PC-9 (cell line): ENCODE data around the gene CAMTA1. TPM values are rescaled to one million over a fixed set of nuclear protein-coding genes. Genes with fewer than 3 reads are reported as not detected.

Experiments
- BruUV-seq: library from RNA; stranded (reverse); fragments of 400-500 nt; replicated peaks from 2 replicates; lab custom pipeline; 2021; lab: Mats Ljungman, UMichigan
- CTCF ChIA-PET: fragments of 300-600 bp; sonication (Branson Sonifier 250); formaldehyde crosslinking; loops from one replicate; lab custom pipeline; 2022; ENCODE audit warnings: antibody characterized with exemption; lab: Charles Lee
- POLR2A ChIA-PET: fragments of 300-600 bp; sonication (Branson Sonifier 250); formaldehyde crosslinking; loops from one replicate; lab custom pipeline; 2022; ENCODE audit warnings: antibody characterized with exemption; ENCODE audit not compliant: unreplicated experiment; lab: Charles Lee
- DNase-seq, 2 experiments: peaks; one replicate each; pipeline versions ENCODE4 v3.0.0 to v3.0.0-alpha.2; 2015 to 2022; ENCODE audit warnings: mixed read lengths in 1 of 2
- H2AFZ ChIP-seq: fragments of 200-600 bp; sonication (generic); 2 replicates; pipeline ENCODE4 v1.8.1; 2017; ENCODE audit warnings: antibody characterized with exemption
- H3F3A ChIP-seq: fragments of 200-600 bp; sonication (generic); 2 replicates; pipeline ENCODE4 v1.8.1; 2017; ENCODE audit warnings: antibody characterized with exemption, mild to moderate bottlenecking, low read depth; ENCODE audit not compliant: insufficient read depth
- H3K27ac ChIP-seq: fragments of 200-600 bp; sonication (generic); 2 replicates; pipeline ENCODE4 v1.6.1; 2016; ENCODE audit warnings: mixed run types
- H3K27me3 ChIP-seq: fragments of 200-600 bp; sonication (generic); 2 replicates; pipeline ENCODE4 v1.6.1; 2016; ENCODE audit warnings: low read depth, mixed run types; ENCODE audit not compliant: insufficient read depth
- H3K36me3 ChIP-seq: fragments of 200-600 bp; sonication (generic); 2 replicates; pipeline ENCODE4 v1.6.1; 2016; ENCODE audit warnings: low read depth, mixed run types
- H3K4me1 ChIP-seq: fragments of 200-600 bp; sonication (generic); replicated peaks from 2 replicates; pipeline ENCODE4 v1.6.1; 2016; ENCODE audit warnings: mixed run types; ENCODE audit not compliant: insufficient read depth
- H3K4me2 ChIP-seq: fragments of 200-600 bp; sonication (generic); 2 replicates; pipeline ENCODE4 v1.6.1; 2017; ENCODE audit warnings: mixed run types
- H3K4me3 ChIP-seq: fragments of 200-600 bp; sonication (generic); 2 replicates; pipeline ENCODE4 v1.6.1; 2016; ENCODE audit warnings: mixed run types
- H3K79me2 ChIP-seq: fragments of 200-600 bp; sonication (generic); 2 replicates; pipeline ENCODE4 v1.6.1; 2017; ENCODE audit warnings: low read depth, mixed run types
- H3K9me2 ChIP-seq: fragments of 200-600 bp; sonication (generic); 2 replicates; pipeline ENCODE4 v1.8.1; 2017; ENCODE audit warnings: mild to moderate bottlenecking; ENCODE audit not compliant: insufficient read depth
- H3K9me3 ChIP-seq: fragments of 200-600 bp; sonication (generic); 2 replicates; pipeline ENCODE4 v1.8.1; 2016; ENCODE audit warnings: low read depth; ENCODE audit not compliant: insufficient read depth
- H4K20me1 ChIP-seq: fragments of 200-600 bp; sonication (generic); 2 replicates; pipeline ENCODE4 v1.8.1; 2017; ENCODE audit not compliant: insufficient read depth
- EZH2 ChIP-seq: fragments of 200-600 bp; sonication (generic); IDR thresholded peaks from 2 replicates; pipeline ENCODE4 v1.8.0; 2017; ENCODE audit warnings: antibody characterized with exemption, low read depth
- intact Hi-C: fragments of 100-400 bp; cut with micrococcal nuclease; formaldehyde crosslinking; loops from one replicate; pipeline ENCODE4 v1.10.0; 2022; ENCODE audit not compliant: unreplicated experiment
- total RNA-seq: library from RNA; stranded (reverse); gene quantifications from 2 replicates; pipeline ENCODE4 v1.2.3, GENCODE V29; 2021
- TF ChIP-seq, protein P1 (sequence below): fragments of 200-600 bp; sonication (generic); conservative IDR thresholded peaks from 2 replicates; pipeline ENCODE4 v1.6.1; 2017; ENCODE audit warnings: mixed run types, antibody characterized with exemption, mild to moderate bottlenecking, moderate library complexity

Gene CAMTA1
- total RNA-seq, 1 experiment from 2014 or later, result 72.3 TPM

DNA sequence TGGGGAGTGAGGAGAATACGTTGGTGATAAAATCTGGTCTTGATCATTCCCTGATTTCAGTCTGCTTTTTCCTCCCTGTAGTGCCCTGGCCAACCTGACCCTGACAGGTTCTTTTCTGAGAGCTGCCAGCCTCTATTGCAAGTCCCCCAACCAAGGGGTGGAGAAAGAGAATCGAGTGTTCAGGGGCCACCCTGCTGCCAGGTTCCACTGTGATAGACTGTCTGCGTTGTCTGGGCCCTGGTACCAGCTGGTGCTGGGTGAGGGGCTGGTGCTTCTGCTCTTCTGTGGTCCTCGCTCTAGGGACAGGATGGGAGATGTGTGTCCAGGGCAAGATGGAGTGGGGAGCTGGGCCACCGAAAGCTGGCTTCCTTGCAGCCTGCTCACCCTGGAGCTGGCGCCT lies 214.6 kb downstream of the CAMTA1 start:
- Histone ChIP-seq H3K9me3 (no peaks in the 10 kb centered on the region), H3K36me3 (no peaks in the 10 kb centered on the region), H3K4me1 (no peaks in the 10 kb centered on the region), H3K27ac (no peak overlapping the region), H3K79me2 (no peaks in the 10 kb centered on the region), H3K27me3 (peaks cover 68% of the 10 kb centered on the region), H4K20me1 (no peaks in the 10 kb centered on the region), H2AFZ (no peak overlapping the region), H3K9me2 (no peaks in the 10 kb centered on the region), H3K4me2 (no peak overlapping the region), H3K4me3 (no peak overlapping the region), H3F3A (no peaks in the 10 kb centered on the region)
- TF ChIP-seq EZH2, result no peak
- TF ChIP-seq, protein P1, sequence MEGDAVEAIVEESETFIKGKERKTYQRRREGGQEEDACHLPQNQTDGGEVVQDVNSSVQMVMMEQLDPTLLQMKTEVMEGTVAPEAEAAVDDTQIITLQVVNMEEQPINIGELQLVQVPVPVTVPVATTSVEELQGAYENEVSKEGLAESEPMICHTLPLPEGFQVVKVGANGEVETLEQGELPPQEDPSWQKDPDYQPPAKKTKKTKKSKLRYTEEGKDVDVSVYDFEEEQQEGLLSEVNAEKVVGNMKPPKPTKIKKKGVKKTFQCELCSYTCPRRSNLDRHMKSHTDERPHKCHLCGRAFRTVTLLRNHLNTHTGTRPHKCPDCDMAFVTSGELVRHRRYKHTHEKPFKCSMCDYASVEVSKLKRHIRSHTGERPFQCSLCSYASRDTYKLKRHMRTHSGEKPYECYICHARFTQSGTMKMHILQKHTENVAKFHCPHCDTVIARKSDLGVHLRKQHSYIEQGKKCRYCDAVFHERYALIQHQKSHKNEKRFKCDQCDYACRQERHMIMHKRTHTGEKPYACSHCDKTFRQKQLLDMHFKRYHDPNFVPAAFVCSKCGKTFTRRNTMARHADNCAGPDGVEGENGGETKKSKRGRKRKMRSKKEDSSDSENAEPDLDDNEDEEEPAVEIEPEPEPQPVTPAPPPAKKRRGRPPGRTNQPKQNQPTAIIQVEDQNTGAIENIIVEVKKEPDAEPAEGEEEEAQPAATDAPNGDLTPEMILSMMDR, result no peak
- DNase-seq, result no peak
- POLR2A ChIA-PET, result no interaction called here
- intact Hi-C loops, result no loop called here
- CTCF ChIA-PET, result no interaction called here
- no TSS peak for BruUV-seq

DNA sequence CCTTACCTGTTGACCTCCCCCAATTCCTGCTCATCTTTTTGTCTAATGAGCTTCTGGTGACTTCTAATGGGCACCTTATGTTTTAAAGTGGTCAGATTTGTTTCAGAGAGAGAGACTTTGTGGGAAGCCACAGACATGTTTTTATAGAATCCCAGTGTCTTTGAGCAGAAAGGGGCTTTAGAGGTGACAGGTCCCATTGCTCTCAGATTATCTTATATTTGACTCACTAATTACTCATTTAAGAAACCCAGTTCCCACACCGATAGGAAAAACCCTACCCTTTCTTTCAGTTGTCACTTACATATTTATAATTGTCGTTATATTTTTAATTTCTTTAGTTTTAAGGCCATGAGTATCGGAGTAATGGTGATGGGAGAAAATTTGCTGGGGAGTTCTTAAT lies 215.5 kb downstream of the CAMTA1 start:
- Histone ChIP-seq H2AFZ (no peak overlapping the region), H3K9me2 (no peaks in the 10 kb centered on the region), H3K4me1 (no peaks in the 10 kb centered on the region), H3K4me2 (no peak overlapping the region), H3K27me3 (peaks cover 70% of the 10 kb centered on the region), H3K36me3 (no peaks in the 10 kb centered on the region), H4K20me1 (no peaks in the 10 kb centered on the region), H3K4me3 (no peak overlapping the region), H3K27ac (no peak overlapping the region), H3K79me2 (no peaks in the 10 kb centered on the region), H3F3A (no peaks in the 10 kb centered on the region), H3K9me3 (no peaks in the 10 kb centered on the region)
- intact Hi-C loops, result no loop called here
- no peak for TF ChIP-seq EZH2
- TF ChIP-seq, protein P1, result no peak
- DNase-seq, result no peak
- POLR2A ChIA-PET, result no interaction called here
- no TSS peak for BruUV-seq
- CTCF ChIA-PET, result no interaction called here

DNA sequence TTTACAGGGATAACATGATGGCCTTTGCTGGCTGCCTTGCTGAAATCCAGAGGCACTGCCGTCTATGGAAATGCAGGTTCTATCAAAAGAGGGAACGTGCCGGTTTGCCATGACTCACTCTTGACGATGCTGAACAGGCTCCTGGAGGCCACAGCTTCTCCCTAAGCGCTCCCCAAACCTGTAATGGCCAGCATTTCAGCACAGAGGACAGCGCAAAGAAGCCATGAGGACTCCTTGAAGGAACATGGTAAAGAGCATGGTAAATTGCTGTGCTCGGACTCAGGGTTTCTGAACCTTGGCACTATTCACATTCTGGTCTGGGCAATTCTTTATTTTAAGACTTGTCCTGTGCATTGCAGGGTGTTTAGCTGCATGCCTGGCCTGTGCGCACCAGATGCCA lies 217.5 kb downstream of the CAMTA1 start:
- H3K4me3 ChIP-seq, result no peak overlapping the region
- POLR2A ChIA-PET, result no interaction called here
- BruUV-seq, result no TSS peak
- no peaks in the 10 kb centered on the region for H3K36me3 ChIP-seq
- H3K79me2 ChIP-seq, result no peaks in the 10 kb centered on the region
- CTCF ChIA-PET, result no interaction called here
- H3K27me3 ChIP-seq, result peaks cover 71% of the 10 kb centered on the region
- H3K4me1 ChIP-seq, result no peaks in the 10 kb centered on the region
- H3K4me2 ChIP-seq, result no peak overlapping the region
- H2AFZ ChIP-seq, result no peak overlapping the region
- H3K9me2 ChIP-seq, result no peaks in the 10 kb centered on the region
- TF ChIP-seq, protein P1, result no peak
- no peak for TF ChIP-seq EZH2
- H3F3A ChIP-seq, result no peaks in the 10 kb centered on the region
- no peak for DNase-seq
- intact Hi-C loops, result no loop called here
- H3K9me3 ChIP-seq, result no peaks in the 10 kb centered on the region
- H3K27ac ChIP-seq, result no peak overlapping the region
- no peaks in the 10 kb centered on the region for H4K20me1 ChIP-seq
